GM04504 (cell line): ENCODE measurements around the gene MINK1.

Experiments used
- DNase-seq: peaks from one replicate; pipeline ENCODE4 v3.0.0-alpha.2; 2012; ENCODE audit warnings: low read depth

Gene MINK1

DNA sequence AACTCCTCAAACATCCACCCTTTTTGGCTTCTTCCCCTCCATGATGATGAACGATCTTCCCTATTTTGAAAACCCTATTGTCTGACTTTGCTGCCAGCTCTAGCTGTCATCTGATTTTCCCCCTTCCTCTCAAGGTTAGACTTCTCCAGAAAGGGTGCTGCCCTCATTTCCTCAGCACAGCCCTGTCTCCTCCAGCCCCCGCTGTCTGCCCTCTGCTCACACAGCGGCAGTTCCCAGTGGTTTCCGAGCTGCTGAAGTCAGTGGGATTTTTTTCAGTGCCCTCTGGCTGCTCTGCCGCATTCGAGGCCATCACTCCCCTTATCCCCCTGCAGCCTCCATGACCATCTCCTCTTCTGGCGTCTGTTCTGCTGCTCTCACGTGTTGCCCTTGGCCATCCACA, 39.6 kb downstream of the MINK1 start:
- no peak for DNase-seq

DNA sequence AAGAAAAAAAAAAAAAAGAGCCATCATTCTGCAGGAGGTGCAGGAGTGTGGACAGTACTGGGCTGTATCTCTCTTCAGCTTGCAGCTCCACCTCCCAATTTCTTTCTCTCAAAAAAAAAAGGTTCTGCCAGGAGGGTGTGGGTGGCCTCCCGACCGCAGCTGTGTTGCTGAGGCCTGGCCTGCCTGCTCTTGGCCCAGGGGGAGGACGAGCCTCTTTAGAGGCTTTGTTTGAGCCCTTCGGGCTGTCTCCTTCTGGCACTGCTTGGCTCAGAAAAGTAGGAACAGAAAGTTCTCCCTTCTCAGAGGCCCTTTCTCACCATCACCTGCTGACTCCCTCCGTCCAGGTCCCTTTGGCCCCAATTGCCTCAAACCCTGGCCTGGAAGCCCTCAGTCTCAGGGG, 43.9 kb downstream of the MINK1 start:
- DNase-seq: no peak

DNA sequence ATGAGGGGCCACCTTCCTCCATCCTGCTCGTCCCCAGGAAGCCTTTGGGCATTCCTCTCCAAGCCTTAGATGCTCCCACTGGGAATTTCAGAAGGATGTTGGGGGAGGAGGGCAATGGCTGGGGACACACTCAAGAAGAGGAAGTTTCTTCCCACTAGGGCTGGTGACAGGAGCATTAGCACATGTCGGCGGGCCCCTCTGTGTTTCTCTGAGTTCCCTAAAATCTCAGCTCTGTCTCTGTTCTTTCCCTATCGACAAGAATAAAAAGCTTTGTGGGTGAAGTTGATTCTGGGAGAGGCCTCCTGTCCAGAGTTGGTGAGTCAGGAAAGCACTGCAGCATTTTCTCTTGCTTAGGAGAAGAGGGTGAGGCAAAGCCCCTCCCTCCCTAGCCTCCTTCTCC, 46.5 kb downstream of the MINK1 start:
- DNase-seq: no peak

DNA sequence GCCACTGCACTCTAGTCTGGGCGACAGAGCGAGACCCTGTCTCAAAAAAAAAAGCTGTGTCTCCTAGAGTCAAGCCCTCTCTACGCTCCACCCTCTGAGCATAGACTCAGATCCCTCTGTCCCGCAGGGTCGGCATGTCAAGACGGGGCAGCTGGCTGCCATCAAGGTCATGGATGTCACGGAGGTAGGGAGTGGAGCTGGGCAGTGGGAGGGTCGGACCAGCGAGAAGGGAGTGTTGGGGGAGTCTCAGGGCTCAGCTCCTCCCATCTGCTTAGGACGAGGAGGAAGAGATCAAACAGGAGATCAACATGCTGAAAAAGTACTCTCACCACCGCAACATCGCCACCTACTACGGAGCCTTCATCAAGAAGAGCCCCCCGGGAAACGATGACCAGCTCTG, 47.7 kb downstream of the MINK1 start:
- no peak for DNase-seq

DNA sequence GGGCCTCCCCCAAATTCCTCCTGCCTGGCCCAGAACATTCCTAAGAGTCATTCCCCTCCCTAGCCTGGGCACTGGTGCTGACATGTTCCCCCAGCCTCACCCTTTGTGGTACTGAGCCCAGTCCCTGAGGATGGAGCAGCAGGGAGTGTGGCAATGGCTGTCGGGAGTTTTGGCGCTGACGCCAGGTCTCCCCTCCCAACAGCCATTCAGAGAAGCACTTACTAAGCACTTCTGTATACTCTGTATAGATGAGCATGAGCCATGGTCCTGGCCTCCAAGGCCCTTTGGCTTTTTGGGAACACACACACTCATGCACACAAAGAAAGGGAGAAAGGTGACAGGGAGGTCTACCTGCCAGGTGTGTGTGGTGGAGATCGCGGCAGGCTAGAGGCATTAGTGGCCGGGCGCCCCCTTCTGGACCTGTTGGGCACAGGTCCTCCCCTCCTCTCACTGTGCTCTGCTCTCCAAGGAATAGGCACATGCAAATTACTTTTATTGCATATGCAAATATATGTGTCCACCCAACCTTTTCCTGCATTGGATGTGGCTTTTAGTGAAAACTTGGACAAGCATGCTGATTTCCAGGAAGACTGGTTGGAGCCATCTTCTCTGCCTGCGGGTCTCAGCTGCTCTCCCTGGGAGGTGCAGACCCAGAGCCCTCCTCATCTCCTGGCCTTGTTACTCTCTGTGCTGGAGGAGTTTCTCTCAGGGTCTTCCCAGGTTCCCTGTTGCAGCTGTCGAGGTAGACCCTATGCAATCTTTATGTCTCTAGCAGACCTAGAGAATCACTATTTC, 48.8 kb downstream of the MINK1 start:
- DNase-seq: no peak

DNA sequence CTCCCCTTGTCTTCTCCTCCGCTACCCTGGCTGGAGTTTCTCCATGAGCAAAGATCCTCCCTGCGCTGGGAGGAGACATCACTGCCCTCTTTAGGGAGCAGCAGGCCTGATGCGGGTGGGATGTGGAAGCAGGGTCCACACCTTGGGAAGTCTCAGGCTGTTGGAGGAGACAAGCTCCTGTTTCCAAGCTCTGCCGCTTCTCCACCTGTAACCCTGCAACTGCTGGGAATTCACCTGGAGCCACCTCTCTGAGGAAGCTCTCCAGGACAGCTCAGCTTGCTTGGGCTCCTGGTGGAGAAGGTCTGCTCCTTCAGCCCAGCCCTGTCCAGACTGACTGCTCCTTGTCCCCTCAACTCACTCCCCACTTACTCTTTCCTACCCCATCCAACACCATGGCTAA, 51.3 kb downstream of the MINK1 start:
- DNase-seq: no peak

DNA sequence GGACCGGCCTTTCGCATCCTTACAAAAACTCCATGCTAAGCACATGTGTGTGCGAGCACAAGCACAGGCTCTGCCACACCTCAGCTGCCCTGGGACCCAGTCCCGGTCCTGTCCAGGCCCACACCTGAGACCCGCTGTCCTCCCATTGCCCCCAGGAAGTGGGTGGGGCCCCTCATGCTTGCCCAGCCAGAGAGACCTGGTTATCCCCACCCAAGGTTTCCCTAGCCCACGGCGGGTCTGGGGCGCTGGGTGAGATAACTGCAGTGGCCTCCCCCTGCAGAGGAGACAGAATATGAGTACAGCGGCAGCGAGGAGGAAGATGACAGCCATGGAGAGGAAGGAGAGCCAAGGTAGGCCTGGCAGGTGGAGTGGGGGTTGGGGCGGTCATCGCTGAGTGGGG, 53.7 kb downstream of the MINK1 start:
- DNase-seq: no peak

DNA sequence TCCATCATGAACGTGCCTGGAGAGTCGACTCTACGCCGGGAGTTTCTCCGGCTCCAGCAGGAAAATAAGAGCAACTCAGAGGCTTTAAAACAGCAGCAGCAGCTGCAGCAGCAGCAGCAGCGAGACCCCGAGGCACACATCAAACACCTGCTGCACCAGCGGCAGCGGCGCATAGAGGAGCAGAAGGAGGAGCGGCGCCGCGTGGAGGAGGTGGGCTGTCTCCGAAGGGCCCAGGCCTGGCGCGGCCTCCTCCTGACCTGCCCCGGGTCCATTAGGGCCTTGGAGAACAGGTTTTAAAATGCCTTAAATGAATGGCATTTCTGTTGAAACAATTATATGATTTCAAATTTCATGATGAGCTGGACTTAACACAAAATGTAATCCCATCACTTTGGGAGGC, 54.4 kb downstream of the MINK1 start:
- DNase-seq: no peak

DNA sequence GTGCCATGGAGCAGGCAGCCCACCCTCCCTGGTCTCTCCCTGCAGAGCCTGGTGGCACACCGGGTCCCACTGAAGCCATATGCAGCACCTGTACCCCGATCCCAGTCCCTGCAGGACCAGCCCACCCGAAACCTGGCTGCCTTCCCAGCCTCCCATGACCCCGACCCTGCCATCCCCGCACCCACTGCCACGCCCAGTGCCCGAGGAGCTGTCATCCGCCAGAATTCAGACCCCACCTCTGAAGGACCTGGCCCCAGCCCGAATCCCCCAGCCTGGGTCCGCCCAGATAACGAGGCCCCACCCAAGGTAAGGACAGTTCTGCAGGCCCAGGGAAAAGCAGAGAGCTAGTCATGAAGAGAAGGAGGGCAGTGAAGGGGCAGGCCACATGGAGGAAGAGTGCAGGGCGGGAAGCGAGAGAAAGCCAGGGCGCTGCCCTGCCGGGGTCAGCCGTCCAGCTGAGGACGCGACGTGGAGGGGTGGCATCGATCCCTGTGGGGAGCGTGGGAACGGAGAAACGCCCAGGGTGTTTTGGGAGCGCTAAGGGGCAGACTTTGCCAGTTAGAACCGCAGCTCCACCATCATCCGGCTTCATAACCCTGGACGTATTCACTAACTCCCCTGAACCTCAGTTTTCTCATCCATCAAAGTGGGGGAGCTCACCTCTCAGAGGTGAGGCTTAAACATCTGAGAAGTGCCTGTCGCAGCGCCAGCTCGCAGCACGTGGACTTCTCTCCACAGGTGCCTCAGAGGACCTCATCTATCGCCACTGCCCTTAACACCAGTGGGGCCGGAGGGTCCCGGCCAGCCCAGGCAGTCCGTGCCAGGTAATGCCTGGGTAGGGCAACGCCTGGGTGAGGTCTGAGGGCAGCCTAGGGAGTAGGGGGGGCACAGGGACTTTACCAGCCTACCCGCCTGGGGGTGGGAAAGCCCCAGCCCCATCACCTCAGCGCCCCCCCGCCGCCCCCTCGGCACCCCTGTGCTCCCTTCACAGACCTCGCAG, 58.6 kb downstream of the MINK1 start:
- DNase-seq: no peak

DNA sequence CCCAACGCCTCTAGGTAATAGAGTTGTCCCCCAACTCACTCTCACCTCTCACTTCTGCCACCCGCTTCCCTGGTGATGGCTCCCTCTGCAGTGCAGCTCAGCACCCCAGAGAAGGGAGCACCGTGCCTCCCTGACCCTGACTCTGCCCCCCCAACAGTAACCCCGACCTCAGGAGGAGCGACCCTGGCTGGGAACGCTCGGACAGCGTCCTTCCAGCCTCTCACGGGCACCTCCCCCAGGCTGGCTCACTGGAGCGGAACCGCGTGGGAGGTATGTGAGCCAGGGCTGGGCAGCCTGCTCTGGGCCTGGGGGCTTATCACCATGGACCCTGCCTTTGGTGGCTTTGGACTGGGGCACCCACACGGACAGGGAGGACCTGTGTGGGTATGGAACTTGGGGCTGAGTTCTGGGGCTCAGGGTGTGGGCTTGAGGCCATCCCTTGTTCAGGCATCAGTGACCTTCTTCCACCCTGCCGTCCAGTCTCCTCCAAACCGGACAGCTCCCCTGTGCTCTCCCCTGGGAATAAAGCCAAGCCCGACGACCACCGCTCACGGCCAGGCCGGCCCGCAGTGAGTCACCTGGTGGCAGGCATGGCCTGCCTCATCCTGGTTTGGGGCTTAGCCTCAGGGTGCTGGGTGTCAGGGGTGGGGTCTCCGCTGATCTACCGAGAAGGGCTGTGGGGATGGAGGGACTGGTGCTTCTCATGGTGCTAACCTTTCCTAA, 59.5 kb downstream of the MINK1 start:
- no peak for DNase-seq

DNA sequence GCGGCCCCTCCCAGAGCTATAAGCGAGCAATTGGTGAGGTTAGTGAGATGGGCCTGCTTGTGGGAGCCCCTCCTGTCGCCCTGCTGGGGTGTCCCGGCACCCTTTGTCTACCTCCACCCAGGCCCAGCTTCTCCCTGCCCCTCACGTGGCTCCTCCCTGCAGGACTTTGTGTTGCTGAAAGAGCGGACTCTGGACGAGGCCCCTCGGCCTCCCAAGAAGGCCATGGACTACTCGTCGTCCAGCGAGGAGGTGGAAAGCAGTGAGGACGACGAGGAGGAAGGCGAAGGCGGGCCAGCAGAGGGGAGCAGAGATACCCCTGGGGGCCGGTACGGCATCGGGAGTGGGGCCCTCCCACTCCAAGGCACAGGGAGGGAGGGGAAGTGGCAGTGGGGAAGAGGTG, 60.1 kb downstream of the MINK1 start:
- DNase-seq: no peak

DNA sequence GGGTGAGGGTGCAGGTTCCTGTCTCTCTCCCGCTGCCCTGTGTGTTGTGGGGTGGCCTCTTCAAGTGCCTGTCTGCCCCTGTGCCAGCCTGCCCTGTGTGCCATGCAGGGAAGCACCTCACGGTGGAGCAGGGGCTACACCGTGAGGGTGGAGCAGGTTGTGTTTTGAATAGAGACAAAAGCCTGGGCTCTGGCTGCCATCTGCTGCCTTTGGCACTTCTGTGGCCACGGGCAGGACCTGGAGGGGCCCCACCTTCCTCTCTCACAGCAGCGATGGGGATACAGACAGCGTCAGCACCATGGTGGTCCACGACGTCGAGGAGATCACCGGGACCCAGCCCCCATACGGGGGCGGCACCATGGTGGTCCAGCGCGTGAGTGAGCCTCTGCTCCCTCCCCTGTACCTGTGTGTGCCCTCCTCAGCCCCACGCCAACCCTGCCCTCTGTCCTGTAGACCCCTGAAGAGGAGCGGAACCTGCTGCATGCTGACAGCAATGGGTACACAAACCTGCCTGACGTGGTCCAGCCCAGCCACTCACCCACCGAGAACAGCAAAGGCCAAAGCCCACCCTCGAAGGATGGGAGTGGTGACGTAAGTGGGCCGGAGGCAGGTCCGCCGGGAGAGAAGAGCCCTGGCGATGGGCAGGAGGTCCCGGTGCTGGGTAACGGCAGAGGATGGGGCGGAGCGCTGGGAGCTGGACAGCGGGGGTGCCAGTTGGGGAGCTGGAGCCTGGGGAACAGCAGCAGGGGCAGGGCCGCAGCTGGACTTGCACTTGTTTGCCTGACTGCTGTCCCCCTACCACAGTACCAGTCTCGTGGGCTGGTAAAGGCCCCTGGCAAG, 60.8 kb downstream of the MINK1 start:
- DNase-seq: no peak

DNA sequence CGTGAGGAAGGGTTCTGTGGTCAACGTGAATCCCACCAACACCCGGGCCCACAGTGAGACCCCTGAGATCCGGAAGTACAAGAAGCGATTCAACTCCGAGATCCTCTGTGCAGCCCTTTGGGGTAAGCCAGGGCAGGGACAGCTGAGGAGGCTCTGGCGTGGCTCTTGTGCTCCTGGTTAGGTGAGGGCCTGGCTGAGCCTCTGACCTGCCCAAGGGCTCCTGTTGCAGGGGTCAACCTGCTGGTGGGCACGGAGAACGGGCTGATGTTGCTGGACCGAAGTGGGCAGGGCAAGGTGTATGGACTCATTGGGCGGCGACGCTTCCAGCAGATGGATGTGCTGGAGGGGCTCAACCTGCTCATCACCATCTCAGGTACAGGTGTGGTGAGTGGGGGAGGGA, 62.0 kb downstream of the MINK1 start:
- DNase-seq: no peak

DNA sequence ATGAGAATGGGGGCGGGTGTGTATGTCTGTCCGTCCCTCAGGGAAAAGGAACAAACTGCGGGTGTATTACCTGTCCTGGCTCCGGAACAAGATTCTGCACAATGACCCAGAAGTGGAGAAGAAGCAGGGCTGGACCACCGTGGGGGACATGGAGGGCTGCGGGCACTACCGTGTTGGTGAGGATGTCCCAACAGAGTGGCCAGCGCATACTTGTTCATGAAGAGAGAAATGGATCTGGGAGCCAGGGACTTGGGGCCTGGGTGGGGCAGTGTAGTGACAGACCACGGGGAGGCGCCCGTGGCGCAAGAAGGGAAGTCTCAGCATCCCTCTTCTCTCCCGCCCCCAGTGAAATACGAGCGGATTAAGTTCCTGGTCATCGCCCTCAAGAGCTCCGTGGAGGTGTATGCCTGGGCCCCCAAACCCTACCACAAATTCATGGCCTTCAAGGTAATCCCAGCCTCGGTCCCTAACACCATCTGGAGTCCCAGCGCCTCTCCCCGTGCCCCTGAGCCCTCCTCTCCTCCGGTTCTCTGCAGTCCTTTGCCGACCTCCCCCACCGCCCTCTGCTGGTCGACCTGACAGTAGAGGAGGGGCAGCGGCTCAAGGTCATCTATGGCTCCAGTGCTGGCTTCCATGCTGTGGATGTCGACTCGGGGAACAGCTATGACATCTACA, 62.7 kb downstream of the MINK1 start:
- DNase-seq: no peak

DNA sequence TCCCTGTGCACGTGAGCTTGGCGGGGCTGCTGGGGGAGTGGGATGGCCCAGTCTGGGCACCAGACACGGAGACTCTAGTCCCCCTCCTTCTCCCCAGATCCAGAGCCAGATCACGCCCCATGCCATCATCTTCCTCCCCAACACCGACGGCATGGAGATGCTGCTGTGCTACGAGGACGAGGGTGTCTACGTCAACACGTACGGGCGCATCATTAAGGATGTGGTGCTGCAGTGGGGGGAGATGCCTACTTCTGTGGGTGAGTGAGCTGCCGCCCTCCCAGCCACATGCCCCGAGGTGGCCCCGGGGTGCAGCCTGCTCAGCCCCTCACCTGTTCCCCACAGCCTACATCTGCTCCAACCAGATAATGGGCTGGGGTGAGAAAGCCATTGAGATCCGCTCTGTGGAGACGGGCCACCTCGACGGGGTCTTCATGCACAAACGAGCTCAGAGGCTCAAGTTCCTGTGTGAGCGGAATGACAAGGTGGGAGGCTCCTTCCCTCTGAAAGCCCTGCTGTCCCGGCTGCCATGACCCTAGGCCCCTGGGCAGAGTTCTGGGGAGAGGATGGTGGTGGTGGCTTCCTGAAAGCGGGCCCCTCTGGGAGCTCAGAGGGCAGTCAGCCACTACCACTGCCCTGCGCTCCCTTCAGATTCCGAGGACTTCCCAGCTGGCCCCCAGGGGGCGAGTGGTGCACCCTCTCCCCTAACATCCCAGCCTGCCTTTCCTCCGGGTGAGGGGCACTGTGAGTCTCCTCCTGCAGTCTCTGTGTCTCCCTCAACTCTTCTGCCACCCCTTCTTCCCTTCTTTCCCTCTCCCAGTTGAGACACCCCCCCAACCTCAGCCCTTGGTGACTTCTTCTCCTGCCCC, 63.4 kb downstream of the MINK1 start:
- DNase-seq: no peak

DNA sequence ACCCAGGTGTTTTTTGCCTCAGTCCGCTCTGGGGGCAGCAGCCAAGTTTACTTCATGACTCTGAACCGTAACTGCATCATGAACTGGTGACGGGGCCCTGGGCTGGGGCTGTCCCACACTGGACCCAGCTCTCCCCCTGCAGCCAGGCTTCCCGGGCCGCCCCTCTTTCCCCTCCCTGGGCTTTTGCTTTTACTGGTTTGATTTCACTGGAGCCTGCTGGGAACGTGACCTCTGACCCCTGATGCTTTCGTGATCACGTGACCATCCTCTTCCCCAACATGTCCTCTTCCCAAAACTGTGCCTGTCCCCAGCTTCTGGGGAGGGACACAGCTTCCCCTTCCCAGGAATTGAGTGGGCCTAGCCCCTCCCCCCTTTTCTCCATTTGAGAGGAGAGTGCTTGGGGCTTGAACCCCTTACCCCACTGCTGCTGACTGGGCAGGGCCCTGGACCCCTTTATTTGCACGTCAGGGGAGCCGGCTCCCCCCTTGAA, 64.1 kb downstream of the MINK1 start:
- no peak for DNase-seq

DNA sequence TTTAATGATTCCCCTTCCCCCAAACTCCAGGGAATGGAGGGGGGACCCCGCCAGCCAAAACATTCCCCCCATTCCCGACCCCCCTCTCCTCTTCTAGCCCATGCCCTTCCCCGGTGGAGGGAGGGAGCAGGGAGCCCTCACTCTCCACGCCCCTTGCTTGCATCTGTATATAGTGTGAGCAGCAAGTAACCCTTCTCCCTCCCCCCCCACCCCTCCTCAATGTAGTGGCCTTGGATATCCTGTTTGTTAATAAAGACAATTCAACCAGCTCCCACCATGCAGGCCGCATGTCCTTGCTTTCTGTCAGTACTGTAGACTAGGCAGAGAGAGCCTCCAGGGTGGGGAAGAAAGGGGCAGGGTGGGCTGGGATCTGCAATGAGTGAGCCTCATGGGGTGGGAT, 64.6 kb downstream of the MINK1 start:
- no peak for DNase-seq

DNA sequence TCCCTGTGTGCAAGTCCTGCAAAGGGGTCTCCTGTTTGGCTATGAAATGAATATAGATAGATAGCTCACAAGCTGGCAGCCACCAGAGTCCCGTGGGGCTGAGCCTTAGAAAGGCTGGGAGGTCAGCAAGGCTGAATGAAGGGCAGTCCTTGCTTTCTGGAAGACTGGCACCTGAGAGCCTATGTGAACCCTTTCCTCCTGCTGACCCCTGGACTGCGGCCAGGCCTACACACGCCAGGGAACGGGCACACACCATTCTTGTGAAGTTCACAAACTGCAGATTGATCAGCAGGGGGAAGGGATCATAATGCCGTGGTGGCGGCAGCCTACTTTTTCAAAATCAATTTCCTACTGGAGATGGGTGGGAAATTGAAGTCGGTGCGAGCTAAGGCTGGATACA, 65.2 kb downstream of the MINK1 start:
- DNase-seq: no peak

DNA sequence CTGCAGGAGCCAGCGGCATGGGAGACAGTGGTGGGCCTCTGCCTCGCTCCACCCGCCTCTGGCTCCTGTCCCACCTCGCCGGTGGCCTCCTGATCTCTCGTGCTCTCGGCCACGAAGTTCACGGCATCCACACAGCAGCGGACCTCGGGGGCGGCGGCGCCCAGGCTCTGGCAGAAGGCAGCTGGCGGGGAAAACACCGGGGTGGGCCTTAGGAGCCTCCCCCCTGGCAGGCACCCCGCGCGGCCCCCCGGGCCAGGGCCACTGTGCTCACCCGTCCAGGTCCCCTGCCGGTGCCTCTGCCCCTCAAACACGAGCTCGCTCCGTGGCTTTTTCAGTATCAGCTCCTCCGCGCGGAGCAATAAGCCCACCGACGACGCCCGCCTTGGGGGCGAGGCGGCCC, 65.8 kb downstream of the MINK1 start:
- DNase-seq: no peak
